Endothelial cell of hepatic sinusoid (primary cell): Measurements from ENCODE around the gene SLC26A5.

Experiments used
- in situ Hi-C: cut with HindIII; loops from 2 replicates; pipeline ENCODE4 v1.10.0; 2017; ENCODE audit warnings: low sequenced_read_pairs

The SLC26A5 gene

DNA sequence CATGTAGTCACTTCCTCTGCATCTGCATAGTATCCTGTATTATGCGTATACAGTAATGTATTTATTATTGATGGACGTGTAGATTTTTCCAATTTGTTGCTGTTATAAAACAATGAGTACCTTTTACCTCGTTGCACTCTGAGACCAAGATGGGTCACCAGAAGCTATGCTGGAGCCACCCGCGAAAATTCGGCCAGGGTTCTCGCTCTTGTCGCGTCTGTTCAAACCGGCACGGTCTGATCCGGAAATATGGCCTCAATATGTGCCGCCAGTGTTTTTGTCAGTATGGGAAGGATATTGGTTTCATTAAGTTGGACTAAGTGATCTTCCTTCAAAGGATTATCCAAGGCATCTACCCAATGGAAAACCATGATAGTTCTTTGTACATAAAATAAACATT lies 97.6 kb downstream of the SLC26A5 start:
- in situ Hi-C loops: no loop called here

DNA sequence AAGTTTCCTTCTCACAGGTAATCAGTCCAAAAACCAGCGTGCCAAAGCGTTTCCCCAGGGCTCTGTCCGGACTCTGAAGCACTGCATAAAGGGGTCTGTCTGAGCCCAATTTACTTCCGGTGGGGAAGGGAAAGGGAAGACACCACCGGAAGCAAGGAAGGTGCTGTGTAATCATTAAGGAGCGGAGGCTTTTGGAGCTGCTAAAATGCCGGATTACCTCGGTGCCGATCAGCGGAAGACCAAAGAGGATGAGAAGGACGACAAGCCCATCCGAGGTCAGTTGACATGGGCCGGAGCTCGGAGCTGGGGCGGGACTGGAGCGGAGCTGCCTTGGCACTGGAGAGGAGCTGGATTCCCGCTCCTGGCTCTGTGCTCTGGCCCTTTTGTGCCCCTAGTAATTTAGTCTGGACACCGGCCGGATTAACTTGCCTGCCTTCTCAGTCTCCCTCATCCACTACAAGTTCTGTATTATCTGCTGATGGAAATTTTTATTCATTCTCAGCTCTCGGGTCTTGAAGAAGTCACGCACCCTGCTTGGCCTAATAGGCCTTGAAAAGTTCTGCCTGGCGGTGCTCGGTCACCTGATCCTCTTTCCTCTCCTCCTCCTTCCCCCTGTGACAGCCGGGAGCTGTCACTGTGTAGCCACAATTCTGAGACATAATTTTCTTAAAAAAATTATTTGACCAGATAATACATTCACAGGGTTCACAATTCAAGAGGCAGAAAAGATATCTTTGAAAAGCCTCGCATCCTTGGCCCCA lies 98.3 kb downstream of the SLC26A5 start, which contains the start of gene PSMC2:
TSS of gene PSMC2 (plus strand) at position 137 of the 761 bp plus-strand sequence. CDS start at position 206, 69 bp downstream.
- in situ Hi-C loops: no loop called here

DNA sequence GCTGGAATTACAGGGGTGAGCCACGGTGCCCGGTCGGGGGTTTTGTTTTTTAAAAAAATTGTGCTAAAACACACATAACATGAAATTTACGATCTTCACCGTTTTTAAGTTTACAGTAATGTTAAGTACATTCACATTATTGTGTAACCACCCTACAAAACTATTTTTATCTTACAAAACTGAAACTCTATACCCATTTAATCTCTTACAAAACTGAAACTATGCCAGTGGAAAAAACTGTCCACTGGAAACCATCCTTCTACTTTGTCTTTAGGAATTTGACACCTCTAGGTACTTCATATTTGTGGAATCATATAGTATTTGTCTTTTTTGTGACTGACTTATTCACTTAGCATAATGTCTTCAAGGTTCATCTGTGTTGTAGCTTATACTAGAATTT lies 99.6 kb downstream of the SLC26A5 start:
- in situ Hi-C loops: no loop called here

DNA sequence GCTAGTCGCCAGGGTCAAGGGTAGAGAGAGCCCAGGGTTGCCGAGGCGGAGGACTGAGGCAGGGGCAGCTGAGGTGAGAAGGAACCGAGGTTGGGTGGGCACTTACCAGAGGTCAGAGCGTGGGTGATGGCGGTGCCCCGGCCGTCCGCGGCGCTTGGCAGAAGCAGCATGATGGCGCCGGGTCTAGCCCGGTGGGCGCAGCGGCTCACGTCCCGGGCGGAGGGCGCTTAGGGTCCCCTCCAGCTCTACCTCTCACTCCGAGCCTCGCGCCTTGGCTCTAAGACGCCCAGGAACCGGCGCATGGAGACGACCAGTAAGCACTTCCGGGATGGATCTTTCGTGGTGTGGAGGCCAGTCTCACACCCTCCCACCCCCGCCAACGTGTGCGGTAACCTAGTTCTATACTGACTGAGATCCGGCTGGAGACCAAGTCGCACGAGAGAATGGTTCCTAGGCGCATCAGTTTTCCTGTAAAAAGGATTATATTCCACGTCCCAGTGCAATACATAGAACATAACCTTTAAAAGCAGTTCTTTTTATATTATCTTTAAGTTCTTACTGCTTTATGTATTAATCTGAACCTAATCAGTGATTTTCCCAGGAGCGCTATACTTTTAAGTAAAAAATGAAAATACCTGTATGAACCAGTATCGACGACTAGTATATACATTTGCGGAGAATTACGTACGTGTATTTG lies 101.4 kb downstream of the SLC26A5 start, which contains the start of gene DNAJC2:
TSS of gene DNAJC2 (minus strand) at position 315 of the 697 bp plus-strand sequence. CDS start at position 170, 145 bp downstream.
- in situ Hi-C loops: loop anchor here (5.0 kb wide), 1 partner anchor 37 kb away; no protein-coding TSS in a partner anchor

DNA sequence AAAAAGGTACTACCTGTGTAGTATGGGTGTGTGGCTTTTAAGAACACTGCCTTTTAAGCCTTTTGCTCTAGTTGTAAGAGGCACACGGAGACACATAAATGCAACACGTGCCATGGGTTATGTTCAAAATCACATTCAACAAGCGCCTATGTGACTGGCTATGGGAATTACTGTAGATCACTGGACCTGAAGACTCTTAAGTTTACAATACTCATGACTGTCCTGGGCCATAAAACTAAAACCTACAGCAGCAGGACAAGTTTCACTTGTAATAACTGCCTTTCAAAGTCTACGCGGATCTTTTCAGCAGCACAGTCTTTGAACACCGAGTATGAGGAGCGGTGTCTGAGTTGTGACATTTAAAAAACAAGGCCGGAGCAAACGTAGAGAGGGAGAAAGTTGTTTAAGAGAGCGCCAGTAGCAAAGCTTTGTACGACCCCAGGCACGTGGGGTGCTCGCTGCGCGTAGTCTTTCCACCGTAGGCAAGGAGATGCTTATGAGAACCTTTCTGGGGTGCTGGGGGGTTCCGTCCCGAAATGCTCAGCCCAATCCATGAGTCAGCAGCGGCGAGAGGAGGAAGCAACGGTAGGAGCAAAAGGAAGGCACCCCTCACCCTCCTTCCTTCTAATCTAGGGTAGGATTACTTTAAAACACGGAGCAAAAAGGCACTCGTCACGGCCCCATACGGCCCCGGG lies 102.1 kb downstream of the SLC26A5 start:
- in situ Hi-C loops: loop anchor here (5.0 kb wide), 1 partner anchor 37 kb away; no protein-coding TSS in a partner anchor

DNA sequence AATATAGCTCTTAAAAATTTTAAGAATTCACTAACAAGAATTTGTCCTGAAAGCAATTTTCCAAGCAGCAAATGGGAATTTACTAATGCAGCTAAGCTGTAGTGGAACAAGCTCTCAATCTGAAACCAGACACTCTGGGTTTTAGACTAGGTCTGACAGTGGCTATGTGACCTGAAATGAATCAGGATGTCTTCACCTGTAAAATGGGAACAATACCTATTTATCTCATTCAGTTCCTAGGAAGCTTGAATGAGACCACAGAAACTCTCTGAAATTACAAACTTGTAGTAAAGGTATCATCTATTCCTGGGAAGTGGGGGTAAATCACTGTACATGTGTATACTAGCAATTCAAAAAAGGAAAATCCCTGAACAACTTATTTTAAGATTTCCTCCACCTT lies 102.7 kb downstream of the SLC26A5 start:
- in situ Hi-C loops: loop anchor here (5.0 kb wide), 1 partner anchor 36 kb away; no protein-coding TSS in a partner anchor

DNA sequence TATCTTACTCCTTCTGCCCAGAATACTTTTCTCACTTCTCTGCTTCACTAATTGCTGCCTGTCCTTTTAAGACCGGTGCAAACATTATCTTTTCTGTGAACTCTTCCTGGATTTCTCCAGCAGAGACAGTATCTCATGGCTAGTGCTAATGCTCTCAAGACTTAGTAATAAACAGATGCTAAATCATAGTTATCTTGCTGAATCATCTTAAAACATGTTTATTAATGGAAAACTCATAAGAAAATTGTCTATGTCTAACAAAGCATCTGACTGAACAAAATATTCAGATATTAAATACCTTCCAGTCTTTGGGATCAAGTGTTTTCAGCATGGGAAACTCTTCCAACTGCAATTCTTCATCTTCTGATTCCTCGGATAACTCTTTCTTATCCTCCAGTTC lies 104.5 kb downstream of the SLC26A5 start:
- in situ Hi-C loops: loop anchor here (5.0 kb wide), 1 partner anchor 34 kb away; no protein-coding TSS in a partner anchor

DNA sequence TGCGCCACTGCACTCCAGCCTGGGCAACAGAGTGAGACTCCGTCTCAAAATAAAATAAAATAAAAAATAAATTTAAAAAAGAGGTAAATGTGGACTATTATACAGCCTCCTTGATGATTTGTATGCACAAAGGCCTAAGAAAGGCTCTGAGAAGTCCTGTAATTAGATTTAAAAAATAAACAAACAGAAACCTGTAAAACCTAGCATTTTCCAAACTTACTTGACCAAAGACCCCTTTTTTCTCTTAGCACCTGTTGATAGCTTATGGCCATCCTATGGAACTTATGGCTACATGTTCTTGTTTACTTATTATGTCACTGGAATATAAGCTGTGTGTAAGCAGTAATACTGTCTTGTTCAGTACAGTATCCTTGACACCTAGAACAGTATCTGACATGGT lies 107.1 kb downstream of the SLC26A5 start:
- in situ Hi-C loops: no loop called here

DNA sequence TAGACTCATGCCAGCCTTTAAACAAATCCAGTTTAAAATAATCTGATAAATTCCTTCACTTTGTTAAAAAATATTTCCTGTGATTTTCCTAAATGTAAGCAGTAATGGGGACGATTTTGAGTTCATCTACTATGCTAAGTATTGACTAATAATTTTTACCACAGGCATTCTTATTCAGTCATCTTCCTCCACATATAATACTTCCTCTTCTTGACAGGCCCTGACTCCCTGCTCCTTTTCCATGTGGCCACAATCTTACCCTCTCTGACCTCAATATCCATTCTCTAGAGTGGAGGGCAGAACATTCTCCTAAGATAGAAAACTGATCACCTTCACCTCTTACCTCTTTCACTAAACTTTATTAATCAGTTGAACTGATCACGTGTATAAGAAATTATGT lies 109.2 kb downstream of the SLC26A5 start:
- in situ Hi-C loops: no loop called here

DNA sequence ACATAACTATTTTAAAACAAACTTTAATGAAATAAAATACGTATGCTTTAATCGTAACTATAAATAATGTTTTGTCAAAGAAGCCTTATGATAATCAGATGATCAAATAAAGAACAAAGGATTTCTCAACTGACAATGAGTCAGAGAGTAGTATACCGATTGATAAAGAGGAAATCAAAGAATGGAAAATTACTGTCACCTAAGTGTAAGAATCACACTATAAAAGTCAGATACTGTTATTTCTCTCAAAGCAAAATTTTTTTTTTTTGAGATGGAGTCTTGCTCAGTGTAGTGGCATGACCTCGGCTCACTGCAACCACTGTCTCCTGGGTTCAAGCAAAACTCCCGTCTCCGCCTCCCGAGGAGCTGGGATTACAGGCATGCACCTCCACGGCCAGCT lies 120.3 kb downstream of the SLC26A5 start:
- in situ Hi-C loops: no loop called here
